Smooth muscle cell (in vitro differentiated cells): ENCODE results near the gene FUCA2. TPM values are rescaled to one million over a fixed set of nuclear protein-coding genes. Genes with fewer than 3 reads are reported as not detected.

ENCODE experiments used
- DNase-seq: peaks from one replicate; lab custom pipeline; 2025; ENCODE audit not compliant: unreplicated experiment; lab: John Stamatoyannopoulos, UW
- H2AFZ ChIP-seq: fragments of 200-600 bp; sonication (generic); 2 replicates; pipeline ENCODE4 v1.6.0; 2016; ENCODE audit warnings: antibody characterized with exemption, low read depth, mild to moderate bottlenecking
- H3F3A ChIP-seq: fragments of 200-600 bp; sonication (generic); 2 replicates; pipeline ENCODE4 v1.6.0; 2017; ENCODE audit warnings: antibody characterized with exemption, low read depth
- H3K27ac ChIP-seq: fragments of 200-600 bp; sonication (generic); 2 replicates; pipeline ENCODE4 v1.5.1; 2016; ENCODE audit warnings: low read depth, mild to moderate bottlenecking
- H3K27me3 ChIP-seq: fragments of 200-600 bp; sonication (generic); 2 replicates; pipeline ENCODE4 v1.6.1; 2016; ENCODE audit warnings: low read depth, mild to moderate bottlenecking
- H3K36me3 ChIP-seq: fragments of 200-600 bp; sonication (generic); 2 replicates; pipeline ENCODE4 v1.5.1; 2016; ENCODE audit warnings: low read depth
- H3K4me1 ChIP-seq: fragments of 200-600 bp; sonication (generic); 2 replicates; pipeline ENCODE4 v1.5.1; 2016; ENCODE audit warnings: low read depth
- H3K4me2 ChIP-seq: fragments of 200-600 bp; sonication (generic); 2 replicates; pipeline ENCODE4 v1.6.0; 2016; ENCODE audit warnings: mild to moderate bottlenecking
- H3K4me3 ChIP-seq: fragments of 200-600 bp; sonication (generic); 2 replicates; pipeline ENCODE4 v1.5.1; 2016; ENCODE audit warnings: mild to moderate bottlenecking
- H3K79me2 ChIP-seq: fragments of 200-600 bp; sonication (generic); 2 replicates; pipeline ENCODE4 v1.6.0; 2016; ENCODE audit warnings: low read depth, mild to moderate bottlenecking
- H3K9ac ChIP-seq: fragments of 200-600 bp; sonication (generic); 2 replicates; pipeline ENCODE4 v1.6.0; 2016; ENCODE audit warnings: low read depth
- H3K9me3 ChIP-seq: fragments of 200-600 bp; sonication (generic); replicated peaks from 2 replicates; pipeline ENCODE4 v1.5.1; 2016; ENCODE audit warnings: low read depth
- H4K20me1 ChIP-seq: fragments of 200-600 bp; sonication (generic); 2 replicates; pipeline ENCODE4 v1.6.0; 2016; ENCODE audit warnings: low read depth
- CTCF ChIP-seq: fragments of 200-600 bp; sonication (generic); IDR thresholded peaks from 2 replicates; pipeline ENCODE4 v1.5.1; 2017; ENCODE audit warnings: borderline replicate concordance, mild to moderate bottlenecking, antibody characterized with exemption; ENCODE audit not compliant: insufficient read depth, poor library complexity, severe bottlenecking
- WGBS: methylation state at CpG from one replicate; pipeline ENCODE4 v1.1.7; 2016; ENCODE audit warnings: low lambda C conversion rate; 5-methylcytosine and 5-hydroxymethylcytosine counted together
- polyA plus RNA-seq: library from polyadenylated mRNA; unstranded; fragments of >200 nt; fragmentation: Nextera tagmentation; extraction: Ambion mirVana; gene quantifications from 2 replicates; pipeline ENCODE4 v1.2.1, GENCODE V29; 2016
- total RNA-seq: library from RNA; depleted of rRNA; stranded (reverse); fragments of >200 nt; gene quantifications from 2 replicates; pipeline ENCODE4 v1.2.3, GENCODE V29; 2014

The FUCA2 gene
- total and polyA plus RNA-seq, 2 experiments from 2014 or later = 42.7 to 82.5 TPM

- no peak overlapping the region for H3K9ac ChIP-seq
- no peak overlapping the region for H3K4me3 ChIP-seq
- H3K27me3 ChIP-seq = no peaks in the 10 kb centered on the region
- H2AFZ ChIP-seq = no peak overlapping the region
- H3K4me1 ChIP-seq = no peaks in the 10 kb centered on the region
- no peak for TF ChIP-seq CTCF
- no peaks in the 10 kb centered on the region for H3K79me2 ChIP-seq
- no peak for DNase-seq
- no peaks in the 10 kb centered on the region for H3F3A ChIP-seq
- no peak overlapping the region for H3K4me2 ChIP-seq
- no peaks in the 10 kb centered on the region for H4K20me1 ChIP-seq
- no peak overlapping the region for H3K27ac ChIP-seq
- H3K36me3 ChIP-seq = peaks cover 5% of the 10 kb centered on the region
- no peaks in the 10 kb centered on the region for H3K9me3 ChIP-seq
Observed at GRCh38 chr6:143468026-143468425, 43.5 kb downstream of the FUCA2 start.

GRCh38 chr6:143465546-143465945, 46.0 kb downstream of the FUCA2 start:
- Histone ChIP-seq H2AFZ (no peak overlapping the region), H3K27me3 (no peaks in the 10 kb centered on the region), H3K4me1 (no peaks in the 10 kb centered on the region), H3K9me3 (no peaks in the 10 kb centered on the region), H3K4me2 (no peak overlapping the region), H4K20me1 (no peaks in the 10 kb centered on the region), H3K27ac (no peak overlapping the region), H3K9ac (no peak overlapping the region), H3K4me3 (no peak overlapping the region), H3K79me2 (no peaks in the 10 kb centered on the region), H3K36me3 (peaks cover 4% of the 10 kb centered on the region), H3F3A (no peaks in the 10 kb centered on the region)
- no peak for TF ChIP-seq CTCF
- 99% methylated on average over 2 of the region's 2 CpGs for WGBS
- DNase-seq = no peak

GRCh38 chr6:143457563-143458359, 53.8 kb downstream of the FUCA2 start:
- H3K9ac ChIP-seq = no peak overlapping the region
- peak overlapping the region; percentile 22 for H3K4me2 ChIP-seq
- DNase-seq = no peak
- H3K79me2 ChIP-seq = peaks cover 7% of the 10 kb centered on the region
- TF ChIP-seq CTCF = no peak
- no peaks in the 10 kb centered on the region for H3K36me3 ChIP-seq
- no peaks in the 10 kb centered on the region for H3K27me3 ChIP-seq
- no peaks in the 10 kb centered on the region for H3K9me3 ChIP-seq
- no peak overlapping the region for H3K4me3 ChIP-seq
- 64% methylated on average over 2 of the region's 2 CpGs for WGBS
- H4K20me1 ChIP-seq = peaks cover 14% of the 10 kb centered on the region
- H2AFZ ChIP-seq = no peak overlapping the region
- H3K27ac ChIP-seq = no peak overlapping the region
- H3K4me1 ChIP-seq = no peaks in the 10 kb centered on the region
- H3F3A ChIP-seq = no peaks in the 10 kb centered on the region

GRCh38 chr6:143451531-143451930, 60.0 kb downstream of the FUCA2 start:
- no peak overlapping the region for H3K27ac ChIP-seq
- H3K27me3 ChIP-seq = no peaks in the 10 kb centered on the region
- TF ChIP-seq CTCF = no peak
- H3K9me3 ChIP-seq = no peaks in the 10 kb centered on the region
- H3F3A ChIP-seq = no peaks in the 10 kb centered on the region
- peaks cover 18% of the 10 kb centered on the region for H3K79me2 ChIP-seq
- peak overlapping the region; percentile 78 for H3K4me3 ChIP-seq
- H3K36me3 ChIP-seq = no peaks in the 10 kb centered on the region
- peaks cover under 1% of the 10 kb centered on the region for H4K20me1 ChIP-seq
- DNase-seq = no peak
- H2AFZ ChIP-seq = peak overlapping the region; percentile 88
- peak overlapping the region; percentile 81 for H3K9ac ChIP-seq
- H3K4me1 ChIP-seq = peaks cover 9% of the 10 kb centered on the region
- H3K4me2 ChIP-seq = peak overlapping the region; percentile 94
- WGBS = 61% methylated on average over 4 of the region's 4 CpGs
